Breast epithelium (tissue), 4 donors: ENCODE measurements around the gene ABAT. TPM values are rescaled to one million over a fixed set of nuclear protein-coding genes. Genes with fewer than 3 reads are reported as not detected.
A peak's percentile ranks its signal among the peaks of the same experiment; 100 is the strongest.

Source experiments
- DNase-seq, 2 donors: peaks; one replicate each; pipeline ENCODE4 v3.0.0-alpha.2; 2019; ENCODE audit warnings: low spot score in 2 of 2
- H3K27ac ChIP-seq, 2 donors: fragments of 200-600 bp; sonication (generic) in 1 of 2; one replicate each; pipeline ENCODE4 v1.5.1; 2016 to 2019; ENCODE audit warnings: mild to moderate bottlenecking in 1 of 2
- H3K27me3 ChIP-seq, 2 donors: fragments of 200-600 bp; sonication (generic) in 1 of 2; one replicate each; pipeline versions ENCODE4 v1.5.1 to v1.6.0; 2017 to 2019; ENCODE audit warnings: control low read depth in 1 of 2, mild to moderate bottlenecking in 1 of 2
- H3K36me3 ChIP-seq: fragments of 200-600 bp; one replicate; pipeline ENCODE4 v1.5.1; 2019
- H3K4me1 ChIP-seq, 2 donors: fragments of 200-600 bp; sonication (generic); one replicate each; pipeline ENCODE4 v1.5.1; 2016 to 2019; ENCODE audit warnings: control low read depth in 1 of 2
- H3K4me3 ChIP-seq, 3 donors: fragments of 200-600 bp; sonication (generic); 1 replicate in 2 of 3; 2 replicates in 1 of 3; pipeline ENCODE4 v1.5.1; 2016 to 2019; ENCODE audit warnings: mild to moderate bottlenecking in 3 of 3, moderate library complexity in 2 of 3
- H3K9me3 ChIP-seq, 2 donors: fragments of 200-600 bp; sonication (generic) in 1 of 2; one replicate each; pipeline ENCODE4 v1.5.1; 2016 to 2019; ENCODE audit warnings: control low read depth in 1 of 2
- POLR2A ChIP-seq: fragments of 450-650 bp; IDR thresholded peaks from one replicate; pipeline ENCODE4 v1.6.1; 2016; ENCODE audit warnings: antibody characterized with exemption, mild to moderate bottlenecking, moderate library complexity
- POLR2AphosphoS5 ChIP-seq, 3 donors: sonication (generic); formaldehyde crosslinking; IDR thresholded peaks; one replicate each; pipeline ENCODE4 v1.6.1; 2017; ENCODE audit warnings: antibody characterized with exemption in 3 of 3
- intact Hi-C: fragments of 100-400 bp; cut with DNase I; formaldehyde crosslinking; loops from one replicate; pipeline ENCODE4 v1.15.1; 2023; ENCODE audit warnings: low total_unique reads
- total RNA-seq, 3 donors: library from RNA; depleted of rRNA; stranded (reverse); fragments of >200 nt; gene quantifications; one replicate each; pipeline ENCODE4 v1.1.0, GENCODE V29; 2016
- TF ChIP-seq, protein P1 (sequence below), 3 donors: fragments of 450-650 bp; IDR thresholded peaks; one replicate each; pipeline ENCODE4 v1.5.1; 2016 to 2017; ENCODE audit warnings: antibody characterized with exemption in 3 of 3, mild to moderate bottlenecking in 3 of 3, moderate library complexity in 3 of 3

The ABAT gene
- total RNA-seq, 3 donors from 2014 or later: 7.5 to 12.6 (median 9.8) TPM

DNA sequence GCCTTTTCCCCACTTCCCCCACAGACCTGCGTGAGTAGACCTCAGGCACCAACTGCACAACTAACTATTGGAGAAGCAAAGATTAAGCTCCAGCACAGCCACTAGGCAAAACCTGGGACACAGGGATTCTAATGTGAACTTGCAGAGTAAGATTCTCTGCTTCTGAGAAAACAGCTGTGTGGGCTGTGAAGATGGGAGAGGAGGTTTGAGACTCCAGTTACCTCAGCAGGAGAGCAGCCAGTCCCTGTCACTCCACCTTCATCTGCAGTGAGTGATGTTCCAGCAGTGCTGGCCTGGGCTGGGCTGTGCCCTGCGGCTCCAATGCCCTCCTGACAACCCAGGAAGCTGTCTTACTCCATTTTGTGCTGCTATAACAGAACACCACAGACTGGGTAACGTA is 18.0 kb upstream of the ABAT start:
- Histone ChIP-seq H3K27ac (no peak overlapping the region), H3K27me3 (no peaks in the 10 kb centered on the region), H3K4me1 (no peaks in the 10 kb centered on the region), H3K9me3 (no peaks in the 10 kb centered on the region), H3K4me3 (no peak overlapping the region), H3K36me3 (no peaks in the 10 kb centered on the region)
- intact Hi-C loops: no loop called here
- TF ChIP-seq, protein P1, sequence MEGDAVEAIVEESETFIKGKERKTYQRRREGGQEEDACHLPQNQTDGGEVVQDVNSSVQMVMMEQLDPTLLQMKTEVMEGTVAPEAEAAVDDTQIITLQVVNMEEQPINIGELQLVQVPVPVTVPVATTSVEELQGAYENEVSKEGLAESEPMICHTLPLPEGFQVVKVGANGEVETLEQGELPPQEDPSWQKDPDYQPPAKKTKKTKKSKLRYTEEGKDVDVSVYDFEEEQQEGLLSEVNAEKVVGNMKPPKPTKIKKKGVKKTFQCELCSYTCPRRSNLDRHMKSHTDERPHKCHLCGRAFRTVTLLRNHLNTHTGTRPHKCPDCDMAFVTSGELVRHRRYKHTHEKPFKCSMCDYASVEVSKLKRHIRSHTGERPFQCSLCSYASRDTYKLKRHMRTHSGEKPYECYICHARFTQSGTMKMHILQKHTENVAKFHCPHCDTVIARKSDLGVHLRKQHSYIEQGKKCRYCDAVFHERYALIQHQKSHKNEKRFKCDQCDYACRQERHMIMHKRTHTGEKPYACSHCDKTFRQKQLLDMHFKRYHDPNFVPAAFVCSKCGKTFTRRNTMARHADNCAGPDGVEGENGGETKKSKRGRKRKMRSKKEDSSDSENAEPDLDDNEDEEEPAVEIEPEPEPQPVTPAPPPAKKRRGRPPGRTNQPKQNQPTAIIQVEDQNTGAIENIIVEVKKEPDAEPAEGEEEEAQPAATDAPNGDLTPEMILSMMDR (IDR thresholded peaks at IDR 0.05): no peak
- TF ChIP-seq POLR2AphosphoS5 (IDR thresholded peaks at IDR 0.05): no peak
- no peak for TF ChIP-seq POLR2A
- DNase-seq: no peak

DNA sequence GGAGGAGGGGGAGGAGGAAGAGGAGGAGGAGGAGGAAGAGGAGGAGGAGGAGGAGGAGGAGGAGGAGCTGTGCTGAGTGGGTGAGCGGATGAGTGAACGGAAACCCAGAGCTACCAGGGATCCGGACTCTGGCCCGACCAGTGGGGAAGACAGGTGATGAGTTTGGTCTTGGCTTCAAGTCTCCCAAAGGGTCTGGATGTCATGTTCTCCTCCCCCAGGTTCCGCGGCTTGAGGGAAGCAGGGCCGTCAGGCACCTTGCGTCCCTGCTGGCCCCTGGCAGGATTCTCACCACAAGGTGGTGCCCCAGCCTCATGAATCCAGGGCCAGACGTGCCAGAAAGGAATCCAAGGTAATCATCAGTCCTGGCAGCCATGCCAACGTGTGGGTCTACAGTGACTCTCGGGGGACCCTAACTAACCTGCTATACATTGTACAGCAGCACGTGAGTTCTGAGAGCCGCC is 13.5 kb upstream of the ABAT start:
- no peaks in the 10 kb centered on the region for H3K4me1 ChIP-seq
- TF ChIP-seq, protein P1 (IDR thresholded peaks at IDR 0.05): peak; percentile 59 to 75 (median 67)
- TF ChIP-seq POLR2A (no peak), POLR2AphosphoS5 (IDR thresholded peaks at IDR 0.05) (peak in 2 of 3 donors; percentile 25 to 26)
- intact Hi-C loops: no loop called here
- DNase-seq: peak in 1 of 2 donors; percentile 72
- H3K36me3 ChIP-seq: no peaks in the 10 kb centered on the region
- no peak overlapping the region for H3K4me3 ChIP-seq
- no peak overlapping the region for H3K27ac ChIP-seq
- no peaks in the 10 kb centered on the region for H3K9me3 ChIP-seq
- H3K27me3 ChIP-seq: no peaks in the 10 kb centered on the region

DNA sequence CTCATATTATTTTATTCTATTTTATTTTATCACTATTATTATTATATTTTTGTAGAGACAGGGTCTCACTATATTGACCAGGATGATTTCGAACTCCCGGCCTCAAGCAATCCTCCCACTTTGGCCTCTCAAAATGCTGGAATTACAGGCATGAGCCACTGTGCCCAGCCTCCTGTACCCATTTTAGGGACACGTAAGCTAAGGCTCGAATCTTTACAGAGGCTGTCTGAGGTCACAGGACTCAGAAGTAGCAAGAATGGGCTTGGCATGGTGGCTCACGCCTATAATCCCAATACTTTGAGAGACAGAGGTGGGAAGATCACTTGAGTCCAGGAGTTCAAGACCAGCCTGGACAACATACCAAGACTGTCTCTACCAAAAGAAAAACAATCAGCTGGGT is 12.7 kb upstream of the ABAT start:
- no peak overlapping the region for H3K27ac ChIP-seq
- no peak overlapping the region for H3K4me3 ChIP-seq
- no peaks in the 10 kb centered on the region for H3K36me3 ChIP-seq
- DNase-seq: no peak
- H3K9me3 ChIP-seq: no peaks in the 10 kb centered on the region
- no peaks in the 10 kb centered on the region for H3K4me1 ChIP-seq
- H3K27me3 ChIP-seq: no peaks in the 10 kb centered on the region
- intact Hi-C loops: no loop called here
- no peak for TF ChIP-seq POLR2A
- TF ChIP-seq POLR2AphosphoS5 (IDR thresholded peaks at IDR 0.05): no peak
- TF ChIP-seq, protein P1 (IDR thresholded peaks at IDR 0.05): no peak

DNA sequence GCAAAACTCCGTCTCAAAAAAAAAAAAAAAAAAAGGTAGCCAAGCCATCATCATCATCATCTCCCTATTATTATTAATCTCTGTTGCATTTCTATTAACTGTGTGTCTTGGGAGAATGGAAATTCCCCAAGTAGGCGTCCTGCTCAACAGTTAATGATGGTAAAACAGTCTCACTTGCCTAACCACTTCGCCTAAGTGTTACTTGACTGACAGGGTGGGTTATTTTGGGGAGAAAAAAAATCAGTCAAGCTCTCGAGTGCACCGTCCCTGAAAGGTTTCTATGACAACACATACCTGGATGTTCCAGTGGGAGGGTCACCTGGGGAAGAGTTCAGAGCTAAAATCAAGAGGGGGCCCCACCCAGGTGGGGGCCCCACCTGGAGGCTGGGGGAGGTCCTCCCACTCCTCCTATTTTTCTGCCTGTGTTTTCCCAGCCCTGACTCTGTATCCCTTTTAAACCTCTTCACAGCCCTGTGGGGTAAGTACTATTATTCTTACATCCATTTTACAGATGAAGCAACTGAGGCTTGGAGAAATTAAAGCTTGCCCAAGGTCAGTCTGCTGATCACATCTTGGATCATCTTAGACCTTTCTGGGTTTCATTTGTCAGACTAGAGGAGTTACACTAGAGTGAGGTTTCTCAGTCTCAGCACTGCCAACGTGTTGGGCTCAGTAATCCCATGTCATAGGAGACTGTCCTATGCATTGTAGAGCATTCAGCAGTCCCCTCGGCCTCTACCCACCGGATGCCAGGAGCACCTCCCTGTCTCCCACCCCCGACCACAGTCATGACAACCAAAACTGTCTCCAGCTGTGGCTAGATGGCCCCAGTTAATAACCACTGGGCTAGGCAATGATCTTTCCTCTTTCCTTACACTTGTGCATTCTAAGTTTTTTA is 11.0 kb upstream of the ABAT start:
- Histone ChIP-seq H3K27ac (no peak overlapping the region), H3K4me3 (no peak overlapping the region), H3K36me3 (no peaks in the 10 kb centered on the region), H3K9me3 (no peaks in the 10 kb centered on the region), H3K4me1 (no peaks in the 10 kb centered on the region), H3K27me3 (no peaks in the 10 kb centered on the region)
- intact Hi-C loops: no loop called here
- DNase-seq: no peak
- TF ChIP-seq, protein P1 (IDR thresholded peaks at IDR 0.05): no peak
- TF ChIP-seq POLR2AphosphoS5 (IDR thresholded peaks at IDR 0.05): no peak
- TF ChIP-seq POLR2A: no peak

DNA sequence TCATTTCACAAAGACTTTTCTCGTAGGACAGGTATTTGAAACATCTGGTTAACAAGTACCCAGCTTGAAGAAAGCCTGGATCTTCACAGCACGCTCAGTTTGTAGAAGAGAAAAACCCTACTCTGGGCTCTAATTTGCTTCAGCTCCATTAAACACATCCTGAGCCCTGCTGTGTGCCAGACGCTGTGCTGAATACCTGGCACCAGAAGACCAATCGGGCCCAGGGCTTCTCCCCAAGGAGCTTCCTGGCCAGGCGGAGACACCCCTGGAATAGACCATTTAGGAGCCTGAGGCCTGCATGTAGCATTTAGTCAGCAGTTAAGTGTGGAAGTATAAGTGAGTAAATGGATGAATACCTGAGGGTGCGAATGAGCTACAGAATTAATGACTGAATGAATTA is 8.9 kb upstream of the ABAT start:
- no peaks in the 10 kb centered on the region for H3K36me3 ChIP-seq
- no peak for DNase-seq
- intact Hi-C loops: no loop called here

More for the DNA sequence above, 8.9 kb upstream of the ABAT start:
- no peaks in the 10 kb centered on the region for H3K9me3 ChIP-seq
- no peaks in the 10 kb centered on the region for H3K4me1 ChIP-seq
- TF ChIP-seq POLR2A (no peak), POLR2AphosphoS5 (IDR thresholded peaks at IDR 0.05) (no peak)
- TF ChIP-seq, protein P1 (IDR thresholded peaks at IDR 0.05): no peak
- H3K27ac ChIP-seq: no peak overlapping the region
- H3K27me3 ChIP-seq: no peaks in the 10 kb centered on the region
- no peak overlapping the region for H3K4me3 ChIP-seq
